GM10266 (cell line): ENCODE measurements around the gene ARHGAP45.

ENCODE experiments used
- DNase-seq: peaks from one replicate; pipeline ENCODE4 v3.0.0; 2012; ENCODE audit errors: extremely low spot score
- TF ChIP-seq, protein P1 (sequence below): IDR thresholded peaks from 2 replicates; pipeline ENCODE4 v1.5.1; 2012; ENCODE audit warnings: mild to moderate bottlenecking, low read depth; ENCODE audit not compliant: control insufficient read depth, insufficient read depth; ENCODE audit errors: missing control alignments

ARHGAP45 gene

DNA sequence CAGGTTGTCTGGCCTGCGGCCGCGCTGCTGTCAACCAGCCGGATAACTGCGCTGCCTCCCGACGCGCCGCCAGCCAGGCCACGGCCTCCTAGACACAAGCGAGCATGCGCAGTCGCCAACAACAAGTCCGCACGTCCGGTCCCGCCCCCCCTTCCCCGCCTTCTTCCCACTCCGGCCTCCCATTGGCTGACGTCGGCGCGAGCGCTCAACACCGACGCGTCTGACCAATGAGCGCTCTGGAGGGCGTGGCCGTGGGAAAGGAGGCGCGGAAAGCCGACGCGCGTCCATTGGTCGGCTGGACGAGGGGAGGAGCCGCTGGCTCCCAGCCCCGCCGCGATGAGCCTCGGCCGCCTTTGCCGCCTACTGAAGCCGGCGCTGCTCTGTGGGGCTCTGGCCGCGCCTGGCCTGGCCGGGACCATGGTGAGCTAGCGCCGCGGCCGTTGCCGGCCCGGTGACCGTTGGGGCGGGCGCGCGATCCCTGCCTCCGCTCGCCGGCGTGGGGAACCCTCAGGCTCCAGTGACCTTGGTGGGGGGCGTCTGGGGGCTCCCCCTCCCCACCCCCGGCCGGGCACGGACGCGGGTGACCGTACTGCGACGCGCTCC lies 36.8 kb downstream of the ARHGAP45 start, which contains the start of gene GPX4:
GPX4 (plus strand) TSS at position 287 of the 603 bp plus-strand sequence; CDS start at position 337, 50 bp downstream.
- TF ChIP-seq, protein P1, sequence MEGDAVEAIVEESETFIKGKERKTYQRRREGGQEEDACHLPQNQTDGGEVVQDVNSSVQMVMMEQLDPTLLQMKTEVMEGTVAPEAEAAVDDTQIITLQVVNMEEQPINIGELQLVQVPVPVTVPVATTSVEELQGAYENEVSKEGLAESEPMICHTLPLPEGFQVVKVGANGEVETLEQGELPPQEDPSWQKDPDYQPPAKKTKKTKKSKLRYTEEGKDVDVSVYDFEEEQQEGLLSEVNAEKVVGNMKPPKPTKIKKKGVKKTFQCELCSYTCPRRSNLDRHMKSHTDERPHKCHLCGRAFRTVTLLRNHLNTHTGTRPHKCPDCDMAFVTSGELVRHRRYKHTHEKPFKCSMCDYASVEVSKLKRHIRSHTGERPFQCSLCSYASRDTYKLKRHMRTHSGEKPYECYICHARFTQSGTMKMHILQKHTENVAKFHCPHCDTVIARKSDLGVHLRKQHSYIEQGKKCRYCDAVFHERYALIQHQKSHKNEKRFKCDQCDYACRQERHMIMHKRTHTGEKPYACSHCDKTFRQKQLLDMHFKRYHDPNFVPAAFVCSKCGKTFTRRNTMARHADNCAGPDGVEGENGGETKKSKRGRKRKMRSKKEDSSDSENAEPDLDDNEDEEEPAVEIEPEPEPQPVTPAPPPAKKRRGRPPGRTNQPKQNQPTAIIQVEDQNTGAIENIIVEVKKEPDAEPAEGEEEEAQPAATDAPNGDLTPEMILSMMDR = no peak
- peak; percentile 99 for DNase-seq

DNA sequence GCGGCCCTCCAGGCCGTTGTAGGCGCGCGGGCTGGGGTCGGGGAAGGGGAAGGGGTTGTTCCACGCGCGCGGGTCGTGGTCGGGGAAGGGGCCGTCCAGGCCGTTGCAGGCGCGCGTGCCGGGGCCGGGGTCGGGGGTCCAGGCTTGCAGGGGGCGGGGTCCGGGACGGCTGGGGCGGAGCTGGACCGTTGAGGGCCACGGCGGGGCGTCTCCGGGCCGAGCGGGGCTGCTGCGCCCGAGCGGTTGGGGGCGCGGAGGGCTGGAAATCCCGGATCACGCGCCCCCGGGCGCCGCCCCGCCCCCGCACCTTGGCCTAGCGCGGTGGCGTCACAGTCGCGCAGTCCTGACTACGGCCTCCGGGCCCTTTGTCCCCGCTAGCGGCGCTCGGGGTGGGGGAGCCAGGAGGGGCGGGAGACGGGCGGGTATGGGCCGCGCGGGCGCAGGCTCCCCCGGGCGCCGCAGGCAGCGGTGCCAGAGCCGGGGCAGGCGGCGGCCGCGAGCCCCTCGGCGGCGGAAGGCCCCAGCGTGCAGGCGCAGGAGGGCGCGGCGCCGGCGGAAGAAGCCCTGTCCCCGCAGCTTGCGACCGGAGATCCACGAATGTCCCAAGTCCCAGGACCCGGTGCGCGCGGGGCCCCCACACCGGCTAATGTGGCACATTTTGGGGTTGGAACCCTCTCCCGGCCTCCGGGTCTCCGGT lies 37.5 kb downstream of the ARHGAP45 start:
- DNase-seq = peak; percentile 94
- TF ChIP-seq, protein P1 = no peak

DNA sequence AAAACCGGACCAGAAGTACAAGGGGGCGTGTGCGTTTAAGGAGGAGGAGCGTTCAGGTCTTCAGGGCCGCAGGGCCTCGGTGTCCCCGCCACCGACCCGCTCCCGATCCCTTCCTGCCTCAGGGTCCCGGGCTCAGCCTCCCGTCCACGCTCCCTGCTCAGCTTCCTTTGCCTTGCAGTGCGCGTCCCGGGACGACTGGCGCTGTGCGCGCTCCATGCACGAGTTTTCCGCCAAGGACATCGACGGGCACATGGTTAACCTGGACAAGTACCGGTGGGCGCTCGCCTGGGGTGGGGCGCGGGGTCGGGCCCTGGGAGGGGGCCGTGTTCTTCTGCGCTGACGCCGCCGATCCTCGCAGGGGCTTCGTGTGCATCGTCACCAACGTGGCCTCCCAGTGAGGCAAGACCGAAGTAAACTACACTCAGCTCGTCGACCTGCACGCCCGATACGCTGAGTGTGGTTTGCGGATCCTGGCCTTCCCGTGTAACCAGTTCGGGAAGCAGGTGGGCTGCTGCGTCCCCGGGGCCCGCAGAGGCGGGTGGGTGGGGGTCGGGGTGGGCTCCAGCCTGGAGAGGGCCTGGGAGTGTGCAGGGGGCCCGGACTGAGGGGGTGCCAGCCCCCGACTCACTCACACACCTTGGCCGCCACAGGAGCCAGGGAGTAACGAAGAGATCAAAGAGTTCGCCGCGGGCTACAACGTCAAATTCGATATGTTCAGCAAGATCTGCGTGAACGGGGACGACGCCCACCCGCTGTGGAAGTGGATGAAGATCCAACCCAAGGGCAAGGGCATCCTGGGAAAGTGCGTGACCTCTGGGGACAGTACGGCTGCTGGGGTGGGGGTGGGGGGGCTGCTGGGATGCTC lies 38.3 kb downstream of the ARHGAP45 start:
- no peak for DNase-seq
- TF ChIP-seq, protein P1 = no peak

DNA sequence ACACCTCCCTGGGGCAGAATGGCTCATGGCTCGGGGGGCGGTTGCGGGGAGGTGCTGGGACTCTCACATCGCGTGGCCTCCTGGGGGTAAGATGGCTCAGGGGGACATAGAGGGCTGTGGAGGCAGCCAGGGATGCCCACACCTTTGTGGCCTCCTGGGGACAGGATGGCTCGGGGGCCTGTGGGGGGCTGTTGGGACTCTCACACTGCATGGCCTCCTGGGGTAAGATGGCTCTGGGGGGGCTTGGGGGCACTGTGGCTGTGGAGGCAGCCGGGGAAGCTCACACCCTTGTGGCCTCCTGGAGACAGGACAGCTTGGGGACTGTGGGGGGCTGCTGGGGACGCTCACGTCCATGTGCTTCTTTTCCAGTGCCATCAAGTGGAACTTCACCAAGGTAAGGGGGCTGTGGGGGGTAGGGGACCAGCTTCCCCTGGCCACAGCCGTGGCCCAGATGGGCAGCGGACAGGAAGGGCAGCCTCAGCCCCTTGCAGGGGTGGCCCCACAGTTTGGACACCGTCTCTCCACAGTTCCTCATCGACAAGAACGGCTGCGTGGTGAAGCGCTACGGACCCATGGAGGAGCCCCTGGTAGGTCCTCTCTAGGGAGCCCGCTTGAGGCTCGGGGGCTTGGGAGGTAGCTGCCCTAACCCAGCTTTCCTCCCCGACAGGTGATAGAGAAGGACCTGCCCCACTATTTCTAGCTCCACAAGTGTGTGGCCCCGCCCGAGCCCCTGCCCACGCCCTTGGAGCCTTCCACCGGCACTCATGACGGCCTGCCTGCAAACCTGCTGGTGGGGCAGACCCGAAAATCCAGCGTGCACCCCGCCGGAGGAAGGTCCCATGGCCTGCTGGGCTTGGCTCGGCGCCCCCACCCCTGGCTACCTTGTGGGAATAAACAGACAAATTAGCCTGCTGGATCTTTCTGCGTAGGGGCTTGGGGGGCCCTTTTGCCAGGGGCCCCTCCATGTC lies 39.2 kb downstream of the ARHGAP45 start:
- DNase-seq = no peak
- TF ChIP-seq, protein P1 = no peak

DNA sequence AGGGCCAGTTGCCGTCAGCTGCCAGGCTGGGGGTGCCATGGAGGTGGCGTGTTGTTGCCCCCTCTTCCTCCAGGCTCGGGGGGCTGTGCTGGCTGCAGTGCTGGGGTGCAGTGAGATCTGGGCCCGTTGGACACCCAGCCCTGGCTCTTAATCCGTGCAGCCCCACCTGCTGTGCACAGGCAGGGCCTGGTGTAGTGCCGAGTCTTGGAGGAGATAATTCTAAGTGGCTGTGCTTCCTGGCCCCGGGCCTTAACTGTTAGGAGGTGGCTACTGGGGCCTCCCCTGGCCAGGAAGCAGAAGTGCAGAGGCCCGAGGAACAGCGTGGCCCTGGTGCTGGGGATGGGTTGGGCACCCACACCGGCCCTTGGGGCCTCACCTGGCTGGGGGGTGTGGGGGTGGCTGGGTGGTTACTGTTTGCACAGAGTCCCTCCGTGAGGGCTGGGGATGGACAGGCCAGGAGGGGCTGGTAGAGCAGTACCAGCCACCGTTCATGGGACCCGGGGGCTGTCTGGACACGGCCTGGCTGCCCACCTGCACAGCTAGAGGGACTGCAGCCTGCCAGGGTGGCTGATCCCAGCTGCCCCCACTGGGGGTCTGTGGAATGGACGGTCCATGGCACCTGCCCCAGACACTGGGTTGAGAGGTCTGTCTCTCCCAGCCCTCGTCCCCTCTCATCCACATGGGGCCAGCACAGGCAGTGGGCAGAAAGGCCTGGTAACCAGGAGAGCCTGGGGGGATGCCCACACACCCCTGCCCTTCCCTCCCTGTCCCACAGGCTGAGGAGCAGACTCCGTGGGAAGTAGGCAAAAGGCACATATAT lies 40.1 kb downstream of the ARHGAP45 start:
- TF ChIP-seq, protein P1 = peak; percentile 34
- no peak for DNase-seq
